ENCODE data around the gene MAPK12. TPM values are rescaled to one million over a fixed set of nuclear protein-coding genes. Genes with fewer than 3 reads are reported as not detected.

MAPK12 gene
- 24.3 and 34.8 TPM in 2 replicates for total RNA-seq

DNA sequence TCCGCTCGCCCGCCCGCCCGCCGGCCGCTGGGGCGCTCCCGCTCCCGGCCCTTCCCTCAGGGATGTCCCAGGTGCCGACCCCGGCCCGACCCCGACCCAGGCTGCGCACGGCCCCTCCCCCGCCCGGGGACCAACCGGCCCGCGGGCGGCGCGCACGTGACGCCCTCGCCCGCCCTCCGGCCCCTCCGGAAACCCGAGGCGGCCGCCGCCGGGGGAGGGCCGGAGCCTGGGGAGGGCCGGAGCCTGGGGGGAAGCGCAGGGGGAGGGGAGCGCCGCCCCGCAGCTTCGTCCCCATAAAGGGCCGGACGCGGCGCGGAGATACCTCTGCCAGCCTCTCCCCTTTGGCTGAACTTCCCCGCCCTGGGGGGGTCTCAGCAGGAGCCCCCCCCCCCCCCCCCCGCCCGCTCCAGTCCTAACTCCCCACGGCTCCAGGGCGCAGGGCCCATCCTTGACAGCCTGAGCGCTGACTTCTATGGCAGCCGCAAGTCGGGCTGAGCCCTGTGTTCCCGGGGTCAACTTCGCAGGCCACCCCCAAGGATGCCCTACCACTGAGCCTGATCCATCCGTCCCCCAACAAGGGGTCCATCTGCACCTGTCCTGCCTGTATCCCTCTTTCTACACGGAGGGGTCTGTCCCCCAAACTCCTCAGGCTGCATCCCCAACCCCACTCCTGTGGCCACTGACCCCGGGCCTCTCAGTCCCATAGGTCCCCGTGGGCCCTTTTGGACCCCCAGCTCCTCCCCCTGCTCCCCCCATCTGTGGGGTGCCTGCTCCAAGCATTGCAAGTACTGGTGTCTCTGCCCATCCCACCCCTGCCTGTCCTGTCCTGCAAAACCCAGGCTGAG is at the start of gene MAPK12:
Gene MAPK12 (minus strand): TSS at position 69 of the 845 bp plus-strand sequence. CDS start 174 bp downstream, outside the sequence.

DNA sequence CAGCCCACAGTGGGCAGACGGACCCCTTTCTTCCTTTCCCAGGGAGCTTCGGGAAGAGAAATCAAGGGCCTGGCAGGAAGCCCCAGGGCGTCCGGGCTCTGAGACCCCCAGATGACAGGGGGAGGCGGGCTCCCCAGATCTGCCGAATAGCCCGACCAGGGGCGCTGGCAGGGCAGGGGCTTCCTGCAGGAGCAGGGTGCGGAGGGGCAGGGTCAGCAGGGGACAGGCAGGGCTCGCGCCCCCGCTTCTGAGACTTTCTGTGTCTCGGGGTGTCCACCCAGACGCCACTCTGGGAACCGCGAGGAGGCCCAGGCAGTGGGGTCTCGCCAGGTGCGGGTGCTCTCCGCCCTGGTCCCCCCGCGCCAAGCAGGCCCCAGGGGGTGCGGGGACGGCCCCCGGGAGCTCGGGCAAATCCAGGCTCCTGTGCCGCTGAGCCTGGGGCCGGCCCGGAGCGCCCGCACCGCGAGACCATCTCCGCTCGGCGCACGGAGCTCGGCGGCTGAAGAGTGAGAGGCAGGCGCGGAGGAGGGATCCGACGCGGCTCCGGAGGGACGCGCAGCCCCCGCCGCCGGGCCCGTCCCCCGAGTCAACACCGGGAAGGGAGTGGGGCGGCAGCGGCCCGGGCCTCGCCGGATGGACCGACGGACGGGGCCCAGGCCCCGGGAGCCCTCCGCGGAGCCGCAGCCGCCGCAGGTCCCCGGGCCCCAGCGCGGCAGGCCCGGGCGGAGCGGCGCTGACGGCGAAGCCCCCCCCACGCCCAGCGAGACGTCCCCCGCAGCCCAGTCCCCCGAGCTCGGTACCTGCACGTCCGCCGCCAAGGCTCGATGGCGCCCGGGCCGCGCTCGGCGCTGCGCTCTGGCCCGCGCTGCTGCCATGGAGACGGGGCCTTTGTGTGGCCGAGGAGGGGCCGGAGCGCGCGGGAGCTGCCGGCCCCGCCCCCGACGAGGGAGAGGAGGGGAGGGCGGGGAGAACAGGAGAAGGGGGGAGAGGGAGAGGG is 45.6 kb upstream of the MAPK12 start, which contains the start of gene PLXNB2:
Gene PLXNB2 (minus strand): TSS at position 894 of the 997 bp plus-strand sequence. CDS start 17,062 bp downstream, outside the sequence.

DNA sequence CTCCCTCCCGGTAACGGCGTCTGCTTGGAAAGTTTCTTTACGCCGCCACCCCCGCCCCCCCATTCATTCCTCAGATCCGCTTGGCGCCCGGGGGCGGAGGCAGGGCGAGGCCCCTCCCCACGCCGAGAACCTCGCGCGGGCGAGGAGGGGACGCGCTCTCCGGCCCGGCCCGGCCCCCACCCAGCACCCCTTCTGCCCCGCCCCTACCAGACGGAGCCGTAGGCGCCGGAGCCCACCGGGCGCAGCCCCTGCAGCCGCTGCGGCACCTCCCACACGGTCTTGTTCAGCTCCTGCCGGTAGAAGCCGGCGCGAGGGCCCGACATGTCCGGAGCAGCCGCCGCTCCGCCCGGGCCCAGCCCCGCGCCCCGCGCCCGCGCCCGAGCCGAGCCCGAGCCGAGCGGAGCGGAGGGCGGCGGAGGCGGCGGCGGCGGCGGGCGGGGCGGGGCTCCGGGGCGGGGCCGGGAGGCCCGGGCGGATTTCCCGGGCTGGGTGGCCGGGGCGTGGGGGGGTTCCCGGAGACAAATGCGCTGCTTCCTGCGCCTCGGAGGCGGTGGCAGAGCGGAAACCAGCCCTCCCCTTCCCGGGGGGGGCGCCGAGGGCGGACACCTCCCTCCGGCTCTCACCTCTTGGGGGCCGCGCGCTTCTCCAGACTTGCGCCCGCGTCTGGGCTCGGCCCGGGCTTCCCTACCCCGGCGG is 8.6 kb upstream of the MAPK12 start, which contains the start of gene MAPK11:
Gene MAPK11 (minus strand): TSS at position 411 of the 696 bp plus-strand sequence. CDS start 88 bp downstream, at position 323.

DNA sequence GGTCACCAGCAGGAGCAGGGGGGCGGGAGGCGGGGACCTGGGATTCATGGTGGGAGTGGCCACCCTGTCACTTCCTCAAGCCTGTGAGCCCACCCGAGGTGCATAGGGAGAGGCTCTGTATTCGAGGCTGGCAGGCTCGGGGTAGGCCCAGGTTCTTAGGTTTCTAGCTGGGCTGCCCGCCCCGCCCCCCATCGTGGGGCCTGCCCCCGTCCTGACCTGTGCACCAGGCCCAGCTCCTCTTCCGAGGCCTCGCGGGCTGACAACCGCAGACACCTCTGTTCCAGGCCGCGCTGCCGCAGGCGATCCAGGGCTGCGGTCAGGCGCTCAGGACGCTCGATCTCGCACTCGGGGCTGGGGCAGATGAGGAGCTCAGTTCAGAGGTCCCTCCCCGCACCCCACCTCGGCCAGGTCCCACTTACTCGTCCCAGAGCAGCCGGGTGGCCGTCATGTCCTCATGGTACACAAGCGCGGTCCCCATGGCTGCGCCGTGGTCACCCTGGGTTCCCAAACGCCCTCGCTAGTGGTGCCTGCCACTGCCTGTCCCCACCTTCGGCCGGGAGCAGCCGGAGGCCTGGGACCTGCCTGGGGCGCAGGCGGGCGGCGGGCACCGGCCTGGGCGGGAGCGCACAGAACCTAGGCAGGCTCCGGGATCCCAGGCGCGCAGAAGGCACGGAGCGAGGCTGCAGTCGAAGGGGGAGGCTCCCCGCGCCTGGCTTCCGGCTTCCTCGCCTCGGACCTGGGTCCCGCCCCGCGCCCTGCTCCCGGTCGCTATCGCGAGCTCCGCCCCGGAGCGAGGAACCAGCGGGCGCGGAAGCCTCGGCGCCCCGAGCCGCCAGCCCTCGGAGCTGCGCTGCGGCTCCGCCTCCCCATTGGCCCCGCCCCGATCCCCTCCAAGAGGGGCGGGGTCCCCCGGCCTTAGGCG is 10.7 kb downstream of the MAPK12 start, which contains the start of gene HDAC10:
Gene HDAC10 (minus strand): TSS at position 711 of the 922 bp plus-strand sequence. CDS start 233 bp downstream, at position 478.

DNA sequence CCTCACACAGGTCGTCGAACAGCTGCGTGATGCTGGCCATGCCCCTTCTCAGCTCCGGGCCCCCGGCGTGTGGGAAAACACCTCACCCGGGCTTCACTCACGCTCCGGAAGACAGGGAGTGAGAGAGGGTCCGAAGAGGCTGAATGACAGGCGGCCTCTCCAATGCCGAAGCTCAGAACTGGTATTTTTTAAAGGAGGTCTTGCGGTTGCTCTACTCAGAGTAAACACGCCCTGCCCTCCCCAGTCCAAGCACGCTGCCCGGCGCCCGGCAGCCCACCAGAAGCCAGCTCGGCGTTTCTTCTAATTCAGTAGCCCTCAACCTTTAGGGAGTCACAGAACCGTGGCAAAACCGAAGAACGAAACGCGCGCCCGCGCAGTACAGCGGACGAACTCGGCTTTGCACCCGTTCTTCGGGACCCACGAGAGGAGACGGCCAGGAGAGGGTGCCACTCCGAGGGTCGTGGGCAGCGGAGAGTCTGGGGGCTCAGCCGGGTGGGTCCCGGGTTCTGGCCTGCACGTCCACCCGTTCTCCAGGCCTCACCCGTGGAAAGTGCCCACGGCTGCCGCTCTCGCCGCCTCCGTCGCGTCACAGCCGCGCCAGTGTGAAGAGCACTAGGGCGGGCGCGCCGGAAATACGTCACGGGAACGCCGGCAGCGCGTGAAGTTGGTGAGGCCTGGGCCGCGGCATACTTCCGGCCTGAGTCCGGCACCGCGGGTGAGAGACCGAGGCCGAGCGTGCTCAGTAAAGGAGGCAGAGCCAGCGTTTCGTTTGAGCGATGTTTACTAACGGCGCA is 16.9 kb downstream of the MAPK12 start, which contains the start of gene TUBGCP6:
Gene TUBGCP6 (minus strand): TSS at position 604 of the 794 bp plus-strand sequence. CDS start 564 bp downstream, at position 40.

Other genes starting within 250 kb of the MAPK12 start
- gene IL17REL, start 248.9 kb downstream of the MAPK12 start, total RNA-seq = not detected in 2 replicates
- gene TTLL8, start 203.4 kb downstream of the MAPK12 start, total RNA-seq = not detected in 2 replicates
- gene MLC1, start 176.3 kb downstream of the MAPK12 start, total RNA-seq = not detected in 2 replicates
- gene MOV10L1, start 171.7 kb downstream of the MAPK12 start, total RNA-seq = 0.37 and 0.59 TPM in 2 replicates
- under 0.01 and 0.37 TPM in 2 replicates for gene PANX2, start 91.0 kb downstream of the MAPK12 start, total RNA-seq
- gene TRABD, start 75.8 kb downstream of the MAPK12 start, total RNA-seq = 24.3 and 34.2 TPM in 2 replicates
- 19.5 and 22.3 TPM in 2 replicates for gene SELENOO, start 60.7 kb downstream of the MAPK12 start, total RNA-seq
- gene TUBGCP6, start 16.7 kb downstream of the MAPK12 start, total RNA-seq = 27.9 and 28.5 TPM in 2 replicates
- gene HDAC10, start 10.4 kb downstream of the MAPK12 start, total RNA-seq = 19.1 and 22.5 TPM in 2 replicates
- 2.5 and 4.4 TPM in 2 replicates for gene MAPK11, start 8.7 kb upstream of the MAPK12 start, total RNA-seq
- gene PLXNB2, start 46.0 kb upstream of the MAPK12 start, total RNA-seq = 81.7 and 93.0 TPM in 2 replicates
- 0.39 and 2.2 TPM in 2 replicates for gene DENND6B, start 65.3 kb upstream of the MAPK12 start, total RNA-seq
- 41.2 and 48.7 TPM in 2 replicates for gene PPP6R2, start 81.6 kb upstream of the MAPK12 start, total RNA-seq
- gene SBF1, start 213.4 kb upstream of the MAPK12 start, total RNA-seq = 63.6 and 76.8 TPM in 2 replicates
- 0.39 and 2.2 TPM in 2 replicates for gene ADM2, start 219.9 kb upstream of the MAPK12 start, total RNA-seq
- 0.20 TPM in 1 of 2 replicates, not detected in the other for gene MIOX, start 225.2 kb upstream of the MAPK12 start, total RNA-seq
- 32.3 and 36.9 TPM in 2 replicates for gene LMF2, start 246.0 kb upstream of the MAPK12 start, total RNA-seq
- 35.3 and 49.5 TPM in 2 replicates for gene NCAPH2, start 246.5 kb upstream of the MAPK12 start, total RNA-seq

All from subcutaneous preadipocyte (primary cell).